ENCODE measurements around the gene UBALD2. TPM values are rescaled to one million over a fixed set of nuclear protein-coding genes. Genes with fewer than 3 reads are reported as not detected.
A peak's percentile ranks its signal among the peaks of the same experiment; 100 is the strongest.
"Not testable (repeated sequence)": the region's sequence is repeated elsewhere in the genome, so short reads cannot be mapped to it uniquely, and the experiment has no call there.

The UBALD2 gene
- 83.7 TPM for polyA plus RNA-seq (2013, experiment 1 of 2; ENCODE audit: insufficient read length)
- 28.3 TPM for polyA plus RNA-seq (2013, experiment 2 of 2; ENCODE audit: insufficient read length)

GRCh38 chr17:76264755-76265623 lies at the start of gene UBALD2:
Gene UBALD2 (plus strand): TSS chr17:76265348. CDS start chr17:76265506, 158 bp downstream.
- DNase-seq: peak; percentile 100

GRCh38 chr17:76217081-76217480 lies 48.1 kb upstream of the UBALD2 start:
- no peak for DNase-seq

GRCh38 chr17:76219670-76220383 lies 45.3 kb upstream of the UBALD2 start:
- no peak for DNase-seq

- no peak for DNase-seq
Measured at GRCh38 chr17:76223802-76224201, 41.3 kb upstream of the UBALD2 start.

- DNase-seq: not testable (repeated sequence)
Measured at GRCh38 chr17:76225373-76226086, 39.6 kb upstream of the UBALD2 start.

- not testable (repeated sequence) for DNase-seq
Measured at GRCh38 chr17:76226749-76227148, 38.4 kb upstream of the UBALD2 start.

- peak; percentile 86 for DNase-seq
Measured at GRCh38 chr17:76232342-76232741, 32.8 kb upstream of the UBALD2 start.

- no peak for DNase-seq
Measured at GRCh38 chr17:76233588-76234353, 31.4 kb upstream of the UBALD2 start.

GRCh38 chr17:76234354-76234679 lies 30.8 kb upstream of the UBALD2 start:
- no peak for DNase-seq

- no peak for DNase-seq
Measured at GRCh38 chr17:76235883-76236282, 29.3 kb upstream of the UBALD2 start.

- DNase-seq: no peak
Measured at GRCh38 chr17:76236603-76237002, 28.5 kb upstream of the UBALD2 start.

- DNase-seq: no peak
Measured at GRCh38 chr17:76237859-76238313, 27.3 kb upstream of the UBALD2 start.

- DNase-seq: no peak
Measured at GRCh38 chr17:76238847-76239537, 26.2 kb upstream of the UBALD2 start.

- no peak for DNase-seq
Measured at GRCh38 chr17:76239538-76240274, 25.4 kb upstream of the UBALD2 start.

- peak; percentile 49 for DNase-seq
Measured at GRCh38 chr17:76240461-76241203, 24.5 kb upstream of the UBALD2 start, which contains the start of gene RNF157. Gene RNF157 (minus strand): TSS chr17:76240493. CDS start chr17:76240240, 253 bp downstream.

GRCh38 chr17:76241204-76241538 lies 24.0 kb upstream of the UBALD2 start:
- DNase-seq: no peak

GRCh38 chr17:76241691-76242255 lies 23.4 kb upstream of the UBALD2 start:
- no peak for DNase-seq

GRCh38 chr17:76243826-76244679 lies 21.1 kb upstream of the UBALD2 start:
- no peak for DNase-seq

- not testable (repeated sequence) for DNase-seq
Measured at GRCh38 chr17:76244721-76245120, 20.4 kb upstream of the UBALD2 start.

All from fibroblast of skin of back (primary cell).